Progenitor cell of endocrine pancreas (in vitro differentiated cells): Measurements from ENCODE around the gene SHISAL2A. TPM values are rescaled to one million over a fixed set of nuclear protein-coding genes. Genes with fewer than 3 reads are reported as not detected.

ENCODE experiments used
- DNase-seq: peaks from one replicate; pipeline ENCODE4 v3.0.0; 2021; ENCODE audit warnings: low spot score; ENCODE audit not compliant: unreplicated experiment
- H3K27ac Mint-ChIP-seq: 2 replicates; pipeline ENCODE4 v1.8.0; 2021; ENCODE audit warnings: mild to moderate bottlenecking, moderate library complexity, mixed read lengths
- H3K27me3 Mint-ChIP-seq: 2 replicates; pipeline ENCODE4 v1.8.0; 2021; ENCODE audit warnings: mixed read lengths
- H3K36me3 Mint-ChIP-seq: 2 replicates; pipeline ENCODE4 v1.8.0; 2022; ENCODE audit warnings: mixed read lengths; ENCODE audit not compliant: insufficient read depth
- H3K4me1 Mint-ChIP-seq: 2 replicates; pipeline ENCODE4 v1.8.0; 2021; ENCODE audit warnings: low read depth, mixed read lengths
- H3K4me3 Mint-ChIP-seq: 2 replicates; pipeline ENCODE4 v1.8.0; 2021; ENCODE audit warnings: low read depth, mild to moderate bottlenecking, moderate library complexity, mixed read lengths
- H3K9me3 Mint-ChIP-seq: 2 replicates; pipeline ENCODE4 v1.8.0; 2021; ENCODE audit warnings: low read depth, mixed read lengths
- total RNA-seq: library from RNA; stranded (reverse); gene quantifications from 2 replicates; pipeline ENCODE4 v1.2.1, GENCODE V29; 2021
- TF ChIP-seq, protein P1 (sequence below): fragments of 200-600 bp; sonication (generic); IDR thresholded peaks from one replicate; pipeline ENCODE4 v1.5.0; 2021; ENCODE audit warnings: antibody characterized with exemption, mild to moderate bottlenecking; ENCODE audit not compliant: unreplicated experiment

The SHISAL2A gene
- total RNA-seq, 1 donor from 2014 or later: 0.38 TPM

DNA sequence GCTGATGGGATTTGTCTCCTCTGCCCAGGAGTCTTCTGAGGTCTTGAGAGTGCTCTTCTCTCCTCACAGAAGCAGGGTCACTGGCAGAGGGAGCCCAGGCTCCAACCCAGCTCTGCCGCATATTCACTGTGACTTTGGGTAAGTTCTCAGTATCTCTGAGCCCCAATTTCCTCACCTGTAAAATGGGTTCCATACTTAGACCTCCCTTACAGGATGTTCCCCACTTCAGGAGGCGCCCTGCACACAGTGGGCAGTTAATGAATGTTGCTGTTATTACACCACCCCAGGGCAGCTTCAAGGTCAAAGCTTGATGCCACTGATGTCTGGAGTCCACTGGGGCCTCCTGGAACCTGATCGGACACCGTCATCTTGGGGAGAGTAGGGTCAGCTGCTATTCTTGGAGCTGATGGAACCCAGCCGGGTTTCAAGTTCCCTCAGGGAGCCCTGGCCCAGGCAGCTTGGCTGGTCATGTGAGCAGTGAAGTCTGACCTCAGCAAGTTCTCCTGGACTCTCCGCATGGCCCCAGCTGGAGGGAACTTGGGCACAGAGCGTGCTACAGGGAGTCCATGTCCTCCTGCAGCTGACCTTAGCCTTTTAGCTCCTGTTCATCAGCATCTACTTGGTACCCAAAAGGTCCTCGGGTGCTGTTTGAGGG is 43.4 kb downstream of the SHISAL2A start:
- TF ChIP-seq, protein P1, sequence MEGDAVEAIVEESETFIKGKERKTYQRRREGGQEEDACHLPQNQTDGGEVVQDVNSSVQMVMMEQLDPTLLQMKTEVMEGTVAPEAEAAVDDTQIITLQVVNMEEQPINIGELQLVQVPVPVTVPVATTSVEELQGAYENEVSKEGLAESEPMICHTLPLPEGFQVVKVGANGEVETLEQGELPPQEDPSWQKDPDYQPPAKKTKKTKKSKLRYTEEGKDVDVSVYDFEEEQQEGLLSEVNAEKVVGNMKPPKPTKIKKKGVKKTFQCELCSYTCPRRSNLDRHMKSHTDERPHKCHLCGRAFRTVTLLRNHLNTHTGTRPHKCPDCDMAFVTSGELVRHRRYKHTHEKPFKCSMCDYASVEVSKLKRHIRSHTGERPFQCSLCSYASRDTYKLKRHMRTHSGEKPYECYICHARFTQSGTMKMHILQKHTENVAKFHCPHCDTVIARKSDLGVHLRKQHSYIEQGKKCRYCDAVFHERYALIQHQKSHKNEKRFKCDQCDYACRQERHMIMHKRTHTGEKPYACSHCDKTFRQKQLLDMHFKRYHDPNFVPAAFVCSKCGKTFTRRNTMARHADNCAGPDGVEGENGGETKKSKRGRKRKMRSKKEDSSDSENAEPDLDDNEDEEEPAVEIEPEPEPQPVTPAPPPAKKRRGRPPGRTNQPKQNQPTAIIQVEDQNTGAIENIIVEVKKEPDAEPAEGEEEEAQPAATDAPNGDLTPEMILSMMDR: no peak
- no peaks in the 10 kb centered on the region for H3K27me3 Mint-ChIP-seq
- no peaks in the 10 kb centered on the region for H3K9me3 Mint-ChIP-seq
- peaks cover 23% of the 10 kb centered on the region for H3K4me1 Mint-ChIP-seq
- H3K36me3 Mint-ChIP-seq: no peaks in the 10 kb centered on the region
- no peak overlapping the region for H3K4me3 Mint-ChIP-seq
- no peak overlapping the region for H3K27ac Mint-ChIP-seq
- no peak for DNase-seq

DNA sequence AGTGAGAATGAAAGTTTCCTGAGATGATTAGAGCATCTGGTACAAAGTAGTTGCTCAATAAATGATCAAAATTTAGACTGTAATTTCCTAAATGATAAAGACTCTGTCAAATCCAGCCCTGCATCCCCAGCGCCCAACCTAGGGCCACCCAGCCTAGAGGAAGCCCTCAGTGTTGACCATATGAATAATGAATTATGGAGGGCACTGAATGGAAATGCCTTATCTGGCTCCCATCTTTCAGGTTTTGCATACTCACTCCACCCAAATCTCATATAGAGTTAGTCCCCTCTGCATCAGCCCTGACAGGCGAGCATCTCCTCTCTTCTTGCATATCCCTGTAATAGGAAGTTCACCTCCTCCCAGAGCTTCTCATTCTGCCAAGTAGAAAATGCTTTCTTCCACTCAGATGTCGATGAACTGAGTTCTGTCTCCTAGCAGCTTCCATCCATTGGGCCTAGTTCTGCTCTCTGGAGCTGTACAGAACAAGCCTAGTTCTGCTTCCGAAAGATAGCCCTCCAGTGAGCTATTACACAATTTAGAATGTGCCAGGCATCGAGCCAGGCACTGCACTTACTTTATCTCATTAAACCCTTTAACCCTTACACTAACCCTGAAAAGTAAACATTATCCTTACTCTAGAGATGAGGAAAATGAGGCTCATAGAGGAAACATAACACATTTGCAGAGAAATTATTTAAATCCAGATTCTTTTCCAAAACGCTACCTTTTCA is 44.3 kb downstream of the SHISAL2A start:
- H3K9me3 Mint-ChIP-seq: no peaks in the 10 kb centered on the region
- peaks cover 23% of the 10 kb centered on the region for H3K4me1 Mint-ChIP-seq
- no peaks in the 10 kb centered on the region for H3K36me3 Mint-ChIP-seq
- H3K4me3 Mint-ChIP-seq: no peak overlapping the region
- DNase-seq: no peak
- no peak overlapping the region for H3K27ac Mint-ChIP-seq
- TF ChIP-seq, protein P1: no peak
- H3K27me3 Mint-ChIP-seq: no peaks in the 10 kb centered on the region

DNA sequence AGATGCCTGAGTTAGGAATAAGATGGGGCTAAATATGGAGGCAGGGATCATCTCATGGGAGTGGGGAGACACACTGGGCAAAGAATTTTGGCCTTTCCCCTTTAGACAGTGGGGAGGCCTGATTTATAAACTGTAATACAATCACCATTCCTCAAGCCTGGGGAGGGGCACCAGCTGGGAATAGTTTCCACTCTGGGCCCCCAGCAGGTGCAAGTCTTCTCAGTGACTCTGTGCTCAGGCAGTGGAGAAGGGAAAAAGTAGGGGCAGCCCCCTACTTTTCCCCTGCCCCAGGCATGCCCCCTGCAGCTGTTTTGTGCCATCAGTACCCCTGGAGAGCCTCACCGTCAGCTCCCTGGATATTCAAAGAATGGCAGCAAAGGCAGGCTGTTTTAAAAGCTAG is 46.1 kb downstream of the SHISAL2A start:
- Mint-ChIP-seq H3K27ac (no peak overlapping the region), H3K36me3 (no peaks in the 10 kb centered on the region), H3K4me3 (no peak overlapping the region), H3K4me1 (peaks cover 23% of the 10 kb centered on the region), H3K27me3 (no peaks in the 10 kb centered on the region), H3K9me3 (no peaks in the 10 kb centered on the region)
- TF ChIP-seq, protein P1: no peak
- no peak for DNase-seq

DNA sequence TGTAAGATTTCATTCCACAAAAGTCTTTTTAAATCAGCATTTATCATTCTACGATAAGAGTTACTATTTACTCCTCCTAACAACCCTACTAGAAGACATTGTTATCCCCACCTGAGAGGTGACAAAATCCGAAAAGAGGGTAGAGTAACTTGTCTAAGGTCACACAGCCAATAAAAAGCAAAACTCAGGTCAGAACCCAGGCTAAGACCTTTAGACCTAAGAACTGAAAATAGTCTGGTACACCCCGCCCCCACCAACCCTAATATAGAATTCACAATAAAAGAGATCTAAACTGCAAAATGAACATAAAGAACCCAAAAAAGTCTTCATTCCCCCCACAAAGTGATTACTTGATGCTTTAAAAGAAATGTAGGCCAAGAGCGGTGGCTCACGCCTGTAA is 46.5 kb downstream of the SHISAL2A start:
- Mint-ChIP-seq H3K27ac (peak overlapping the region; percentile 65), H3K4me1 (peaks cover 21% of the 10 kb centered on the region), H3K27me3 (no peaks in the 10 kb centered on the region), H3K36me3 (no peaks in the 10 kb centered on the region), H3K4me3 (no peak overlapping the region), H3K9me3 (no peaks in the 10 kb centered on the region)
- TF ChIP-seq, protein P1: no peak
- DNase-seq: no peak

DNA sequence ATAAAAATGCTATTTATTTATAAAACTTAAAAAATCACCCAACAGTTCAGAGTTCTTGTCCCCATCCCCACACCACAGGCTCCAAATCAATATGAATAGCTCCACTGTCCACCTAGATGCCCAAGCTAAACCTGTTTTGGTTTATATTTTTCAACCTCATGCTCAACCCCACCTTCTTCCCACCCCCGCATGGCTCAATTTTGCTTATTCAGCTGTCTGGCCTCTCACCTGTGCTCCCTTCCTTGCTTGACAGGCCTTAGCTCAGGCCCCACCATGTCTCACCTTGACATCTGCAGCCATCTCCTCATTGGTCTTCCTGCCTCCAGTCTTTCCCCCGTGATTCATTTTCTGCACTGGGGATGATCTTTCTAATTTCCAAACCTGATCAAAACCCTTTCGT is 47.4 kb downstream of the SHISAL2A start:
- Mint-ChIP-seq H3K36me3 (no peaks in the 10 kb centered on the region), H3K4me3 (no peak overlapping the region), H3K9me3 (no peaks in the 10 kb centered on the region), H3K4me1 (peaks cover 14% of the 10 kb centered on the region), H3K27ac (no peak overlapping the region), H3K27me3 (no peaks in the 10 kb centered on the region)
- DNase-seq: no peak
- TF ChIP-seq, protein P1: no peak
